SH-SY5Y (cell line): ENCODE results near the gene GNPAT.

ENCODE experiments used
- GATA2 ChIP-seq: IDR thresholded peaks from 2 replicates; pipeline ENCODE4 v1.6.1; 2011; ENCODE audit warnings: mild to moderate bottlenecking, low read depth, low read length
- GATA3 ChIP-seq: IDR thresholded peaks from 2 replicates; pipeline ENCODE4 v1.6.1; 2011; ENCODE audit warnings: low read depth, mild to moderate bottlenecking, low read length, moderate library complexity

DNA sequence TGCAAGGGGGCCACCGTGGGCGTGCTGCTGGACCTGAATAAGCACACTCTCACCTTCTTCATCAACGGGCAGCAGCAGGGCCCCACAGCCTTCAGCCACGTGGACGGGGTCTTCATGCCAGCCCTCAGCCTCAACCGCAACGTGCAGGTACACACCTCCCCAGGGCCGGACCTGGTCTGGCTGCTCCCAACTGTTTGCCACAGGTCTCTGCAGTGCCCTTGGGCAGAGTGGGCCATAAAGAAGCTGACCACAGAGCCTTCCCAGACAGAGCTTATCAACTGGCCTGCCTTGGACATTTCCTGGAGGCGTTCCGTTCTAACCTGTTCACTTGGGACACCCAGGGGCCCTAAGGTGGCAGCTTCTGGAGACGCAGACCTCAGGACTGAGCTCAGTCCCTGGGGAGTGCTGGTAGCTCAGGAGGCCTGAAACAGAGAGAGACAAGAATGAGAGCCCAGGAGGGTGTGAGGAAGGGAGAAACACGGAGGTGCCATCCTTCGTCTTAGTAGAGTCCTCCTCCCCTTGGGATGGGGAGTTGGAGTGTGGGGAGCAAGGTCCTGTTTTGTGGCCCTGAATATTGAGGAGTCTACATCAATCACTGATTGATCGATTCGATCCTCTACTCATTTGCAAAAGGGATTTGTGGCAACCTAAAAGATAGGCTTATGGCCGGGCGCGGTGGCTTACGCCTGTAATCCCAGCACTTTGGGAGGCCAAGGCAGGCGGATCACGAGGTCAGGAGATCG, 27.0 kb upstream of the GNPAT start:
- no peak for TF ChIP-seq GATA3
- TF ChIP-seq GATA2 = no peak
